ENCODE data around the gene ELOVL3. TPM values are rescaled to one million over a fixed set of nuclear protein-coding genes. Genes with fewer than 3 reads are reported as not detected.

ELOVL3 gene
- total and polyA plus RNA-seq, 2 donors (not counting 3 experiments of a cell fraction or from before 2014, with no cell fraction given), result not detected

GRCh38 chr10:102243309-102243708 lies 17.2 kb downstream of the ELOVL3 start:
- no TSS peak for BruUV-seq (replicated peaks)
- FAIRE-seq, result no peak
- POLR2A ChIA-PET, result no interaction called here

More at GRCh38 chr10:102243309-102243708, 17.2 kb downstream of the ELOVL3 start:
- dilution Hi-C loops (cut with MboI; ENCODE audit: extremely low pct_ligation_motif_present, low sequenced_read_pairs), result loop anchor here (25.0 kb wide), 1 partner anchor 119 kb away; no protein-coding TSS in a partner anchor
- intact Hi-C loops (cut with micrococcal nuclease), result no loop called here
- H4K20me1 ChIP-seq (replicated peaks; ENCODE audit: control insufficient read depth, extremely low read depth, insufficient read depth, low read length), result peaks cover 3% of the 10 kb centered on the region
- no peak overlapping the region for H3K4me2 ChIP-seq (ENCODE audit: insufficient read depth, low read length)
- TF ChIP-seq POLR2AphosphoS5 (IDR thresholded peaks at IDR 0.05; ENCODE audit: insufficient read depth, low read depth, low read length) (no peak), MYC (IDR thresholded peaks at IDR 0.05; ENCODE audit: low read depth, low read length) (no peak), EZH2 (IDR thresholded peaks at IDR 0.05; ENCODE audit: borderline replicate concordance, low read depth, low read length, severe bottlenecking) (no peak), JUN (IDR thresholded peaks at IDR 0.05; ENCODE audit: borderline replicate concordance, insufficient read depth, insufficient read length, low read depth) (no peak), POLR2A (IDR thresholded peaks at IDR 0.05; ENCODE audit: low read depth, low read length) (no peak), GATA2 (IDR thresholded peaks at IDR 0.05; ENCODE audit: insufficient read depth, insufficient read length, low read depth, low read length) (no peak), CTCF (IDR thresholded peaks at IDR 0.05; ENCODE audit: extremely low read depth in 1 of 2, insufficient read depth in 1 of 2, low read depth in 1 of 2, low read length in 2 of 2) (no peak), FOS (IDR thresholded peaks at IDR 0.05; ENCODE audit: borderline replicate concordance, insufficient read depth, low read length) (no peak), MAX (IDR thresholded peaks at IDR 0.05; ENCODE audit: insufficient read depth, insufficient read length) (no peak)
- H3K4me3 ChIP-seq (replicated peaks in 1 of 3; ENCODE audit: insufficient read depth in 1 of 3, low read depth in 1 of 3, low read length in 3 of 3), result no peak overlapping the region
- peaks cover 29% of the 10 kb centered on the region for H3K4me1 ChIP-seq (ENCODE audit: control insufficient read depth, extremely low read depth, insufficient read depth, low read length)
- H3K9ac ChIP-seq (replicated peaks; ENCODE audit: extremely low read depth, insufficient read depth, low read length), result no peak overlapping the region
- no peak overlapping the region for H3K27ac ChIP-seq (ENCODE audit: insufficient read depth, low read depth, low read length)
- peaks cover 27% of the 10 kb centered on the region for H3K79me2 ChIP-seq (ENCODE audit: control insufficient read depth, insufficient read depth, low read length)
- no peaks in the 10 kb centered on the region for H3K36me3 ChIP-seq (ENCODE audit: control insufficient read depth in 2 of 2, extremely low read depth in 1 of 2, insufficient read depth in 2 of 2, low read length in 2 of 2)
- H3K27me3 ChIP-seq (ENCODE audit: control insufficient read depth in 2 of 2, insufficient read depth in 2 of 2, low read length in 2 of 2), result peaks cover 25 to 26% of the 10 kb centered on the region in 2 experiments
- H2AFZ ChIP-seq (ENCODE audit: low read depth, low read length), result no peak overlapping the region
- no peaks in the 10 kb centered on the region for H3K9me1 ChIP-seq (replicated peaks; ENCODE audit: control insufficient read depth, extremely low read depth, insufficient read depth, low read length)
- CTCF ChIA-PET, result interaction anchor here (2.7 kb wide), 1 partner anchor 13 kb away, joined by 36 read pairs; no protein-coding TSS in a partner anchor
- no peaks in the 10 kb centered on the region for H3K9me3 ChIP-seq (replicated peaks; ENCODE audit: control insufficient read depth, insufficient read depth, low read length)
- DNase-seq (ENCODE audit: low read depth, low spot score), result no peak
